GM10266 (cell line): ENCODE results near the gene GRPEL2.

Experiments used
- DNase-seq: peaks from one replicate; pipeline ENCODE4 v3.0.0; 2012; ENCODE audit errors: extremely low spot score
- TF ChIP-seq, protein P1 (sequence below): IDR thresholded peaks from 2 replicates; pipeline ENCODE4 v1.5.1; 2012; ENCODE audit warnings: mild to moderate bottlenecking, low read depth; ENCODE audit not compliant: control insufficient read depth, insufficient read depth; ENCODE audit errors: missing control alignments

The GRPEL2 gene

DNA sequence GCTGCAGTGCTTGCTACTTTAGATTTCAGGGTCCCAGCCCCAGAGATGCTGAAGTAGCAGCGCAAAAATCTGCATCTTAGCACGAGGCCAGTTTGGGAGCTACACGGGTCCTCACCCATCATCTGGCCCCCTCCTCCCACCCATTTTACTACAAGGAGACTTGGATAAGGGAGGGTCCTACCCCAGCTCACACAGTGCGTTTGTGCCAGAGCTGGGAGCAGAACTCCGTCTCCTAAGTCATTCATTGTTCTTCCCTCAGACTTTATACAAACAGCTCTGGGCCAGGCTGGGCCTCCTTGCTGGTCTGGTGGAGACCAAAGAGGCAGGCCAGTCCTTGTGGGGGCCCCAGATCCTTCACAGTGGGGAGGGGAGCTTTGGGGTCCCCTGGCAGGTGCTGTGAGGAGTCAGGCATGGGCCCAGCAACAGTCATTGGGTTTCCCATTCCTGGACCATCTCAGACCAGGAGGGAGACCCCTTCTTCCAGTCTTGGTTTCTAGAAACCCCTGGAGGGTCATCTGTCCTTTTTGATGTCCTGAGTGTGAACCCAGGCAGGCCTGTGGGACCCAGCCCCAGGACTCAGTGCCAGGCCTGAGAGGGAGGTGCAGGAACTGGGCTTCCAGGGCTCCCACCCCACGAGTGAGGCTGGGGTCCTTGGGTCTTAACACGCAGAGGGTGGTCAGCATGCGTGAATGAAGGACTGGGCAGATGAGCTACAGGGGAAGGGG, 36.1 kb downstream of the GRPEL2 start:
- DNase-seq: no peak
- TF ChIP-seq, protein P1, sequence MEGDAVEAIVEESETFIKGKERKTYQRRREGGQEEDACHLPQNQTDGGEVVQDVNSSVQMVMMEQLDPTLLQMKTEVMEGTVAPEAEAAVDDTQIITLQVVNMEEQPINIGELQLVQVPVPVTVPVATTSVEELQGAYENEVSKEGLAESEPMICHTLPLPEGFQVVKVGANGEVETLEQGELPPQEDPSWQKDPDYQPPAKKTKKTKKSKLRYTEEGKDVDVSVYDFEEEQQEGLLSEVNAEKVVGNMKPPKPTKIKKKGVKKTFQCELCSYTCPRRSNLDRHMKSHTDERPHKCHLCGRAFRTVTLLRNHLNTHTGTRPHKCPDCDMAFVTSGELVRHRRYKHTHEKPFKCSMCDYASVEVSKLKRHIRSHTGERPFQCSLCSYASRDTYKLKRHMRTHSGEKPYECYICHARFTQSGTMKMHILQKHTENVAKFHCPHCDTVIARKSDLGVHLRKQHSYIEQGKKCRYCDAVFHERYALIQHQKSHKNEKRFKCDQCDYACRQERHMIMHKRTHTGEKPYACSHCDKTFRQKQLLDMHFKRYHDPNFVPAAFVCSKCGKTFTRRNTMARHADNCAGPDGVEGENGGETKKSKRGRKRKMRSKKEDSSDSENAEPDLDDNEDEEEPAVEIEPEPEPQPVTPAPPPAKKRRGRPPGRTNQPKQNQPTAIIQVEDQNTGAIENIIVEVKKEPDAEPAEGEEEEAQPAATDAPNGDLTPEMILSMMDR: no peak

DNA sequence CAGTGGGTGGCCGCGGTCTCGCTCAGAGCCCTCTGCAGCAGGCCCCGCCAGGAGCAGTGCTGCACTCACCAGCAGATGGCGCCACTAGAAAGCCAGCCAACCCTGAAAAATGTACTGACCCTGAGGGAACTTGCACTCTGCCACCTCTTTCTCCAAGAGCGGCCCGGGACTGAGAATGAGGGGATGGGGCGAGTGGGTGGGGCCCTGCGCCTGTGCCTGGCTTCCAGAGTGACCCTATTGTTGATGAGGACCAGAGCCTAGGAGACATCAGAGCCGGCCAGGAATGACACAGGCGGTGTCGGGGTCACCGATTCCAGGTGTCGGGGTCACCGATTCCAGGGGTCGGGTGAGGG, 36.7 kb downstream of the GRPEL2 start:
- peak; percentile 88 for DNase-seq
- TF ChIP-seq, protein P1: peak; percentile 90

DNA sequence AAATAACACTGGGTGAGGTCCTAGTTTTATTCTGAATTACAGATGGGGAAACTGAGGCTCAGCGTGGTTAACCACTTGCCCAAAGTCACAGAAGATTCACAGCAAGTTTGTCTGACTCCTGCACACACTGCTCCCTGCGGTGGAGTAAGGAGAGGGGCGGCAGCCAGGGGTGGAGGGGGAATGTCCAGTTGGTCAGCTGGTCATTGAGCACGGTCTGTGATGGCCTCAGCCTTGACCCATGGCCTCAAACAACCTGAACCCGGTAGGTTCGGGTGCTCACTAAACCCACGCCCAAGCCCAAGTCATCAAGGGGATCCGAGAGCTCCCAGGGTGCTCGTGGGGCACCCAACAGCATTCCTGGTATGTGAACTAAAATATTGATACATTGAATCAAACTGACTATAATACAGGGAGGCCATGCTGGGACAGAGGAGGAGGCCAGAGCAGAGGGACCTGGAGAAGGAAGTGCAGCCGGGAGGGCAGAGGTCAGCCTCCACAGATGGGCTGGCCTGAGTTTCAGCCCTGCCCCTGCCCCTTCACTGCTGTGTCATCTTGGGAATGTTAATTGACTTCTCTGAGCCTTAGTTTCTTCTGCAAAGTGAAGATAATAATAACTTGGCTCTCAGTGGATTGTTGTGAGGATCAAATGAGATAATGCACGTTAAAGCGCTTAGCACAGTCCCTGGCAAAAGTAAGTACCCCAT, 37.4 kb downstream of the GRPEL2 start:
- TF ChIP-seq, protein P1: no peak
- DNase-seq: no peak

DNA sequence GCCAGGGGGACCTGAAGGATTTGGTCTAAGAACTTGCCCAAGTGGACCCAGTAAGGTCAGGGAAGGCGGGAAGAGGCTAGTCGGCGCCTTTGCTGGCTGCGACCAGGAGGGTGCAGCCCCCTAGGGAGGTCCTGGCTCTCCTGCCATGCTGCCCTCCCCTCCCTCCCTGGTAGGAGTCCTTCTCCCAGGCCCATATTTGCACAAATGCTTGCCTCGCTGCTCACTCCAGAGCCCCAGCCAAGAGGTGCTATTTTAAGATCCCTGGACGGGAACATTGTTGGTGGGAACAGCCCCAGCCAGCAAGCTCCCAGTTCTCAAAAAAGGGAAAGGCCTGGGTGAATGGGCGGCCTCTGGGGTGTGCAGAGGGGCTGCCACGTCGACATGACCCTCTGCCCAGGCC, 38.1 kb downstream of the GRPEL2 start:
- no peak for DNase-seq
- TF ChIP-seq, protein P1: no peak

DNA sequence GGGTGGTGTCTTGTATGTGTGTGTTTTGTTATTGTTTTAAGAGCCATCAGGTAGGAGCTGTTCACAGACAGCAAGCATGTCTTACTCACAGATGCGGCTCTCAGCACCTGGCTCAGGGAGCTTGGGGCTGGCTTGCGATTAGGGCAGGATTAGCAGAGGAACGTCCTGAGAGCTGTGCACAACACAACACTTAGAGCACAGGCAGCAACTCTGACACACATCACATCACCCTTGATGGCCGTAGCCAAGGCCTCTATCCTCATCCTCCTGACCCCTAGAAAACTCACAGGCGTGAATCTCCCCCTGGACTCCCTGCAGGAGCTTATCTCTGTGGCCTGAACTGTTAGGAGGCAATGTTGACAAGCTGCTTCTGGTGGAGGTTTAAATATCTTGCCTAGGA, 40.9 kb downstream of the GRPEL2 start:
- DNase-seq: no peak
- TF ChIP-seq, protein P1: no peak

DNA sequence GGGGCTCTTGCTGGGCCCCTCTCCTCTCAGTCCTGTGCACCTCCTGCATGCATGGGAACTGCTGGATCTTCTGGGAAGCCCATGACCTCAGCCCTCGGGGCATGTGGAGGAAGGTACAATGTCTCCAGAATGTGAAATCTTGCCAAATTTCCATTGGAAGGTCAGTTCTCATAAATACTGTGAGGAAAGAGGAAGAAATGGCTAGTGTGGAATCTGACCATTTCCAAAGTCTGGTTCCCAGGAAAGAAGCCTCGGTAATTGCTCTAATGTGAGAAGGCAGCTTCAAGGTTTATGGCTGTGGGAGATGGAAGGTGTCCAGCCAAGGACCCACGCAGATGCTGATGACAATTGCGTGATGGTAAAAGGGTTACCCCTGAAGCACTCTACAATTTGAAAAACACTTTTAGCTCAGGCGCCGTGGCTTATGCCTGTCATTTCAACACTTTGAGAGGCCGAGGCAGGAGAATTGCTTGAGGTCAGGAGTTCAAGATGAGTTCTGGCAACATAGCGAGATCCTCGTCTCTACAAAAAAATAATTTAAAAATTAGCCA, 41.9 kb downstream of the GRPEL2 start:
- TF ChIP-seq, protein P1: no peak
- no peak for DNase-seq

DNA sequence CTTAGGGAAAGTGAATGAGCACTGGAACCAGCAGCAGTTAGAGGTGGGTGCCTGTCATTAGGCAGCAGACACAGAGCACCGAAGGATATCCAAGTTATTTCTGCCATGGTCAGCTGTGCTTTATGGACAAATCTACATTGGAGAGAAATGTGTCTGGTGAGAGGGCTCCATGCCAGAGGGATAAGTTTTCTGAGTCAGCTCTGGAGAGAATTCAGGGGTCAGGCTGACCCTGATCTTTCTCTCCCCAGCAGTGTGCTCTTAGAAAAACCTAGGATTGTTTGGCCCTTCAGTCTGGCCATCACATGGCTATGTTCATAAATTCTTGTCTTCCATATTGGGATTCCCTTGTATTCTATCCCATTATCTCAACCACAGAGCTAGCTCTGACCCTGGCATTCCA, 42.7 kb downstream of the GRPEL2 start:
- TF ChIP-seq, protein P1: no peak
- DNase-seq: no peak
